ENCODE results near the gene AKAP13.
"Not testable (repeated sequence)": the region's sequence is repeated elsewhere in the genome, so short reads cannot be mapped to it uniquely, and the experiment has no call there.

The AKAP13 gene

DNA sequence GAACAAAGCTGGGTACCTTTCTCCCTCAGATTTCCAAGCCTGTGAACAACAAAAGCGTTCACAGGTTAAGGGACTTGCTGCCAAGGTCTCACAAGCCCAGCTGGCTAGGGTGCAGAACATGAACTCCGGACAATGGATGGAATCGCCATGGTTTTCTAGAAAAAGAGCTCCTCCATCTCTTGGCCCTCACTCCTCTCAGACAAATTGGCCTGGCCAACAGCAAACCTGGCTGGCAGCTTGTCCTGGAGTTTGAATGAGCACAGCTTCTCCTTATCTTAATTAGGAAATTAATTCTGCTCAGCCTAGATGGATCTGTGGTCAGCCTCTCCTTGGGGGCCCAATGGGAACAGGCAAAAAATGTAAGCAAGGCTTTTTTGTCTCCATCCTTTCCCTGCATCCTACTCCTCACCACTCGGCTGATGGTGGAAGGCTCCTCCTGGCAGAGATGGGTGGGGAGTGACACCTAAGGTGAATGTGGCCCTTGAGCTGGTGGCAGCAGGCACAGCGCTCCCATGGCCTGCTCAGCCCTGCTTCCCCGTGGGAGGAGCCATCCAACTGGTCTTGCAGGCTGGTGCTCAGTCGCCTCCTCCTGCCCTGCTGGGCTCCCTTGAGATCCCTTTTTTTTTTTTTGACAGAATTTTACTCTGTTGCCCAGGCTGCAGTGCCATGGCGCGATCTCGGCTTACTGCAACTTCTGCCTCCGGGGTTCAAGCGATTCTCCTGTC lies 408.5 kb downstream of the AKAP13 start:
- no peak for TF ChIP-seq JUND (IDR thresholded peaks at IDR 0.05; ENCODE audit: low read depth)
- in situ Hi-C loops (cut with HindIII; ENCODE audit: low pct_unique_long_range_greater_than_20kb, low sequenced_read_pairs), result no loop called here
- DNase-seq (ENCODE audit: low read depth in 1 of 2, low spot score in 1 of 2), result peak; percentile 74 to 85

DNA sequence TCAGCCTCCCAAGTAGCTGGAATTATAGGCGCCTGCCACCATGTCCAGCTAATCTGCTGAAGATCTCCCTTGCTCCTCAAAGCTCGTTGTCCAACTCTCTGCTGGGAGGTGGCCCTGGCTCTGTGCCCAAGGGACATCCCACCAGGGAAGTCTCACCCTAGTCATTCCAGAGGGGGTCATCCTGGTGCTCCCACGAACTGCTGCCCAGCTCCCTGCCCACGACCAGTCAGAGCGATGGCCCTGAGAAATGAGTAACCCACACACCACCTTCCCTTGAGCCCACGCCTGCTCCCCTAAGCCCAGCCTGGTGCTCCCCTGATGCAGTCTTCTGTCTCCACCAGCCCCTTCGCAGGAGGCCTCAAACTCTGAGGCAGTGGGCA lies 409.1 kb downstream of the AKAP13 start:
- no peak for DNase-seq (ENCODE audit: low read depth in 1 of 2, low spot score in 1 of 2)
- TF ChIP-seq JUND (IDR thresholded peaks at IDR 0.05; ENCODE audit: low read depth), result no peak
- in situ Hi-C loops (cut with HindIII; ENCODE audit: low pct_unique_long_range_greater_than_20kb, low sequenced_read_pairs), result no loop called here

DNA sequence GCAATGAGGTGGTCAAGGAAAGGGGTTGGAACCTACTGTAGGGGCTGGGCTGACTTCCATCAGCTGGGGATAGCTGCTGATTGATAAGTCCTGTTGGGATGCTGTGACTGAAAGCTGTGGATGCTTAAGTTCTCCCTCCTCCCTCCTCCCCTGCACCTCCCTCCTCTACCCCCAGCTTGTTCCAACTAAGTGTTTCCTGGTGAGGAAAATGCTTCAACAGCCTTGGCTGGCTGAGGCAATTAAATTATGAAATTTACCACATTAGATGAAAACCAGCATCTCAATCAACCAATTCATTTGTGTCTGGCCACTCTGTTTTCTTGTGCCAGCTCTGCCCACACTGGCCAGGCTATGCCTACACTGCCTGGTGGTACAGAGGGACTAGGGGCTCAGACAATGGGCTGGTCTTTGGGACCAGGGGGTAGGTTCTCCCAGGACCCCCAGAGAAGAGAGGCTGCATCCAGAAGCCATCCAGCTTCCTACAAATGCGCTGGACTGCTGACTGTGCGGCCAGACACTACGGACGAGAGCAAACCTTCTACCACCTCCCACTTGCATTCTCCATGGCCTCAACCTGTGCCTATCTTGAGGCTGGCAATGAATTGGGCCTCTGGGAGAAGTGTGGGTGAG lies 411.8 kb downstream of the AKAP13 start:
- TF ChIP-seq JUND (IDR thresholded peaks at IDR 0.05; ENCODE audit: low read depth), result no peak
- DNase-seq (ENCODE audit: low read depth in 1 of 2, low spot score in 1 of 2), result no peak
- in situ Hi-C loops (cut with HindIII; ENCODE audit: low pct_unique_long_range_greater_than_20kb, low sequenced_read_pairs), result no loop called here

DNA sequence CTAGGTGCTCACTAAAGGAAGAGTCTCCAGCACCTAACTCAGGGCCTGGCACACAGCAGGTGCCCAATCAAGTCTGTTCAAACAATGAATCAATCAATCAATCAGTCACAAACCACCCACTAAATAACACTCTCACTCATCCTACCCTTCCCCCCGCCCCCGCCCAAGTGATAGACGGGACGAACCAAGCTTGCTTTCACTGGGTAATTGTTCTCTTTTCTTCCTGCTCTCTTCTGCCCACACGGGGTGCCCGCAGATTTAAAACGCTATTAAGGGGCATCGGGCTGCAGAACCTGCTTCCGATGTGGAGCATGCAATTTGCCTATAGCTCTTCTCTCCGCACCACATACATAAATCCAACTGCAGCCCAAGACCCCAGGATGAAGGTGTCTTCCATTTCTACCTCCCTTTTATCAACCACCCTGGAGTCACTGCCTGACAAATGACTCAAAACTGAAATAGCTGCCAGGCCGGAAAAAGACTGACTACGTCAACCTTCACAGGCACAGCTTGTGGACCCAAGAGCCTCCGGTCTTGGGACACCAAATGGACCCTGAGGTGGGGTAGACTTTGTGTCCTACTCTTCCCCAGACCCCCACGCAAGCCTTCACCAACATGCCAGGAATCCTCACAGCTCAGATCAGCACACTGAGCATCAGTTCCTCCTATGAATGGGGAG lies 412.6 kb downstream of the AKAP13 start:
- in situ Hi-C loops (cut with HindIII; ENCODE audit: low pct_unique_long_range_greater_than_20kb, low sequenced_read_pairs), result no loop called here
- no peak for DNase-seq (ENCODE audit: low read depth in 1 of 2, low spot score in 1 of 2)
- no peak for TF ChIP-seq JUND (IDR thresholded peaks at IDR 0.05; ENCODE audit: low read depth)

DNA sequence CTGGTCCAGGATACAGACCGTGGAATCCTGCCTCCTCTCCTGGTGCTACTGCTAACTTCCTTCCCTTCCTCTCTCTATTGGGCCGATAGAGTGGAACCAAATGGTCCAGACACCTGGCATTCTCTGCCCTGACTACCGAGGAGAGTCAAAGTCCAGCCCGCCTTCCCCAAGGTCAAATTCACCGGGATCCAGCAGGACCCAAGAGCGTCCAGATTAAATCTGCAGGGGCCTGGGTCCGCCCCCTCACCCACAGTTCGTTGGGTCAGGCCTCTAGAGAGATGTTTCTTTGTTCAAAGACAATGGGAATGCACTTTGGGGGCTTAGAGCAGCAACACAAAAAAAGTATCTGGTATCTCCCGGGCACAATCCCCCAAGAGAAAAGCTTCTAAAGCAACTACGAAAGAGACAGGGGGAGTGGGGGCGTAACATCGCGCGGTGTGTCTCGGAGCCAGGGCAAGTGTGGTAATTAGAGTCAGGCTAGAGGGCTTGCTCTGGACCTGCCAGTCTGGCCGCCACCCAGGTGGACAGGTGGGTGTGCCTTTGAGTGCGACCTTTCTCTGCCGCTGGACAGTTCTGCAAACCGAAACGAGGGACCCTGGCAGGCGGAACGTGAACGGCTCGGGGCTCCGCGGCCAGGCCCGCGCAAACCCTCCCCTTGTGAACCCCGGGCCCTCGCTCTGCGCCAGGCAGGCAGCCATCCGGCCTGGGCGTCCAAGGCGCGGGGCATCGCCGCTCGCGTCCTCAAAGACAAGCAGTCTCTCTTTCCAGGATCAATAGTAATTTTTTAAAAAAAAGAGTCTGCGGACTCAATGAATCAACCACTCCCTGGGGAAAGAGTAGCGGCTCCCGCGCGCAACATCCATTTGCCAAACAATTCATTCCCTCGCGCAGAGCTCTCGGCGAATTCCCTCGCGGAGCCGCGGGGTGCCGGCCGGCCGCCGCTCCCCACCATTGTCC lies 413.5 kb downstream of the AKAP13 start:
- peak in 1 of 2 experiments; percentile 45 for DNase-seq (ENCODE audit: low read depth in 1 of 2, low spot score in 1 of 2)
- TF ChIP-seq JUND (IDR thresholded peaks at IDR 0.05; ENCODE audit: low read depth), result no peak
- in situ Hi-C loops (cut with HindIII; ENCODE audit: low pct_unique_long_range_greater_than_20kb, low sequenced_read_pairs), result no loop called here

DNA sequence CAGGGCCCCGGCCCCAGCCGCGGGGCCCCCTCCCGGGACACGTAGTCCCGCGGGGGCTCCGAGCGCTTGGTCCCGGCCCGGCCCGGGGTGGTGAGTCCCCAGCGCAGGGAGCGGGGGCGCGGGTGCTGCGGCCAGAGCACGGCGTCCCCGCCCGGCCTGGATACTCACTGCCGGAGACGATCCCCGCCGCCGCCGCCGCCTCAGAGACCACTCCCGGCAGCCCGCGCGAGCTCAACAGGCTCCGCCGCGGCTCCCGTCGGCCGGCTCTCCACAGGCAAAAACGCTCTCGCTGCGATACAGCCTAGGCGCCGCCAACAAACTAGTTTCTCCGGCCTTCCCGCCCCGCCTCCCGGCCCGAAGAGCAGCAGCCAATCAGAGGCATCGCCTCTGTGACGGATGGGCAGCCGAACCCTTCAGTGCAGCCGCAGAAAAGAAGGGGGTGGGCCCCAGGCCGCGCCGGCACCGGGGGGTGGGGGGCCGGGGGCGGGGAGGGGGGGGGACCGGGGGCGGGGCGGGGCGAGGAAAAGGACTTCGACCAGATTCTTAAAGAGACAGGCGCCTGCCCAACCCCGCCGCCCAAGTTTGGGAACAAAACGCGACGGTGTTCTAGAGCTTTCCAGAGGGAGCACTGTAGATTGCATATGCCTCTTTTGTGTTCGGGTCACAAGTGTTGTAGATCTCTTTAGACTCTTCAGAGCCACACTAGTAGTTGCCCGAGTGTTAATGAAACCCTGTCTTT lies 414.4 kb downstream of the AKAP13 start, which contains the start of gene KLHL25:
KLHL25 (minus strand) TSS at position 328 of the 739 bp plus-strand sequence. CDS start 25,115 bp downstream, outside the sequence.
- no peak for TF ChIP-seq JUND (IDR thresholded peaks at IDR 0.05; ENCODE audit: low read depth)
- in situ Hi-C loops (cut with HindIII; ENCODE audit: low pct_unique_long_range_greater_than_20kb, low sequenced_read_pairs), result no loop called here
- DNase-seq (ENCODE audit: low read depth in 1 of 2, low spot score in 1 of 2), result peak; percentile 97 to 98

DNA sequence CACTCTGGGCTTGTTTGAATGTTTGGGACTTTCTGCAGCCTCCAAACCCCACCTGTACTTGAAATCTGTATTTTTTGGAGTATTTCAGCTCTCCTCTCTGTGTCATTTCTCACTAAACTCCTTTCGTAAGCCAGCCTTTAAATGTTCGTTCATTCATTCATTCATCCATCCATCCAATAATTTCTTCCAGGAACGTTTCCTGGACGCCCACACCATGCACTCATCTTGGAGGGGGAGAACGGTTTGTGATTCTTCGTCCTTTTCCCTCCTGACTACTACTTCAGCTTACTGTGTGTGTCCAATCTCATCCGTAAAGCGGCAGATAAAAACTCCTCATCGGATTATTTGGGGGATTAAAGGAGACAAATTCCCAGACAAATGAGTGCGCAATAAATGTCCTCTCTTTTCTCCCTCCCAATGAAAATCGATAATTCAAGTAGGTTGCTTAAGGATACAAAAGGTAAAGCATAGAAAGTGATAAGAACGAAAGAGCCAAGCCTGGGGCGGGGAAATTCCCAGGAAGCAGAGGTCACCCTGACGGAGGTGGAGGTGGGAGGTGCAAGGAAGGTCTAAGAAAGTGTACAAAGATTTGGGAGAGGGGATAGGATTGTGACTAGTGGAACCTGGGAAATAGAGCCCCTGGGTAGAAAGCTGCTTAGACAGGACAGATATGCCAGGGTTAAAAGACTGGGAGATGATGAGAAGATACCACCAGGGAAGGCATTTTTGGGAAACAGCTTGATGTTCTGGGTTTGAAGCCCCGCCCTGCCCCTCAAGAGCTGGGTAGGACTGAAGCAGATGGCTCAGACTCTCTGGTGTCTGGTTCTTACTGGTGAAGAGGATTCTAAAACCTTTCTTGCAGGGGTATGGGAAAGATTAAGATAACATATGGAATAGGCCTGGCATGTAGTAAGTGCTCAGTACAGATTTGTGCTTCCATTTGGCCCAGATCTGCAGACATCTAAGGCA lies 415.2 kb downstream of the AKAP13 start:
- DNase-seq (ENCODE audit: low read depth in 1 of 2, low spot score in 1 of 2), result no peak
- no peak for TF ChIP-seq JUND (IDR thresholded peaks at IDR 0.05; ENCODE audit: low read depth)
- in situ Hi-C loops (cut with HindIII; ENCODE audit: low pct_unique_long_range_greater_than_20kb, low sequenced_read_pairs), result no loop called here

DNA sequence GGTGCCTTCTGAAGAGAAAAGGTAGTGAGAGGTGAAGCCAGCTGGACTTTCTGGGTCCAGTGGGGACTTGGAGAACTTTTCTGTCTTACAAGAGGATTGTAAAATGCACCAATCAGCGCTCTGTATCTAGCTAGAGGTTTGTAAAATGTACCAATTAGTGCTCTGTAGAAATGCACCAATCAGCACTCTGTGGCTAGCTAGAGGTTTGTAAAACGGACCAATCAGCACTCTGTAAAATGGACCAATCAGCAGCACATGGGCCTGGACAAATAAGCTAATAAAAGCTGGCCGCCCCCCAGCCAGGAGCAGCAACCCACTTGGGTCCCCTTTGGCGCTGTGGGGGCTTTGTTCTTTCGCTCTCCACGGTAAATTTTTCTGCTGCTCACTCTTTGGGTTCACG lies 416.0 kb downstream of the AKAP13 start:
- in situ Hi-C loops (cut with HindIII; ENCODE audit: low pct_unique_long_range_greater_than_20kb, low sequenced_read_pairs); DNase-seq (ENCODE audit: low read depth in 1 of 2, low spot score in 1 of 2): not testable (repeated sequence)
